Sigmoid colon (tissue), 3 donors: Measurements from ENCODE around the gene EGR1.

Experiments used
- CTCF ChIP-seq, 4 experiments: fragments of 450-650 bp in 3 of 4; fragments of 200-600 bp in 1 of 4; IDR thresholded peaks; one replicate each; pipeline ENCODE4 v1.5.1; 2016 to 2019; ENCODE audit warnings: antibody characterized with exemption in 4 of 4, mild to moderate bottlenecking in 3 of 4, moderate library complexity in 2 of 4
- POLR2A ChIP-seq, 2 donors: fragments of 450-650 bp; IDR thresholded peaks; one replicate each; pipeline ENCODE4 v1.6.1; 2016; ENCODE audit warnings: antibody characterized with exemption in 2 of 2, mild to moderate bottlenecking in 2 of 2, moderate library complexity in 2 of 2

GRCh38 chr5:138455232-138455930 is 9.9 kb upstream of the EGR1 start:
- no peak for TF ChIP-seq POLR2A (IDR thresholded peaks at IDR 0.05)
- TF ChIP-seq CTCF (IDR thresholded peaks at IDR 0.05), result no peak
